HG02973 (cell line): ENCODE results near the gene TMEM185A.
"Not testable (repeated sequence)": the region's sequence is repeated elsewhere in the genome, so short reads cannot be mapped to it uniquely, and the experiment has no call there.

Source experiments
- ATAC-seq: cut with Tn5 transposase; IDR thresholded peaks from one replicate; pipeline ENCODE4 v1.9.1; 2021; ENCODE audit warnings: moderate library complexity; ENCODE audit not compliant: unreplicated experiment

The TMEM185A gene

GRCh38 chrX:149628280-149628679 is 3.3 kb downstream of the TMEM185A start:
- no peak for ATAC-seq

- not testable (repeated sequence) for ATAC-seq
Measured at GRCh38 chrX:149626829-149627228, 4.8 kb downstream of the TMEM185A start.

GRCh38 chrX:149619662-149620061 is 11.9 kb downstream of the TMEM185A start:
- not testable (repeated sequence) for ATAC-seq

GRCh38 chrX:149618871-149619270 is 12.7 kb downstream of the TMEM185A start:
- ATAC-seq = no peak

- ATAC-seq = no peak
Measured at GRCh38 chrX:149611623-149612175, 19.9 kb downstream of the TMEM185A start.

GRCh38 chrX:149610511-149610910 is 21.1 kb downstream of the TMEM185A start:
- ATAC-seq = no peak

GRCh38 chrX:149607699-149608098 is 23.9 kb downstream of the TMEM185A start:
- no peak for ATAC-seq

- not testable (repeated sequence) for ATAC-seq
Measured at GRCh38 chrX:149605248-149605885, 26.2 kb downstream of the TMEM185A start.

- not testable (repeated sequence) for ATAC-seq
Measured at GRCh38 chrX:149598603-149599002, 33.0 kb downstream of the TMEM185A start.

- ATAC-seq = not testable (repeated sequence)
Measured at GRCh38 chrX:149595943-149596342, 35.6 kb downstream of the TMEM185A start.

- not testable (repeated sequence) for ATAC-seq
Measured at GRCh38 chrX:149595214-149595613, 36.4 kb downstream of the TMEM185A start, which contains the start of gene HSFX2. HSFX2 (minus strand) TSS chrX:149595314; CDS start chrX:149594700, 614 bp downstream.

- ATAC-seq = not testable (repeated sequence)
Measured at GRCh38 chrX:149590993-149591392, 40.6 kb downstream of the TMEM185A start.

- ATAC-seq = not testable (repeated sequence)
Measured at GRCh38 chrX:149587359-149587758, 44.2 kb downstream of the TMEM185A start, which contains the start of gene MAGEA9B. MAGEA9B (minus strand) TSS chrX:149587459; CDS start chrX:149583179, 4,280 bp downstream.

- not testable (repeated sequence) for ATAC-seq
Measured at GRCh38 chrX:149585631-149586030, 46.0 kb downstream of the TMEM185A start.

GRCh38 chrX:149573456-149573855 is 58.1 kb downstream of the TMEM185A start:
- ATAC-seq = peak; percentile 100

GRCh38 chrX:149572743-149573142 is 58.8 kb downstream of the TMEM185A start:
- no peak for ATAC-seq

- no peak for ATAC-seq
Measured at GRCh38 chrX:149571770-149572169, 59.8 kb downstream of the TMEM185A start.

GRCh38 chrX:149570668-149571067 is 60.9 kb downstream of the TMEM185A start:
- no peak for ATAC-seq

- ATAC-seq = no peak
Measured at GRCh38 chrX:149569770-149570169, 61.8 kb downstream of the TMEM185A start.

- no peak for ATAC-seq
Measured at GRCh38 chrX:149568701-149569296, 62.8 kb downstream of the TMEM185A start.

GRCh38 chrX:149567621-149568417 is 63.8 kb downstream of the TMEM185A start:
- no peak for ATAC-seq
